H1 (cell line): ENCODE data around the gene PTPA. TPM values are rescaled to one million over a fixed set of nuclear protein-coding genes. Genes with fewer than 3 reads are reported as not detected.

Experiments used
- CTCF ChIA-PET: fragments of 300-600 bp; sonication (Branson Sonifier 250); formaldehyde crosslinking; loops from one replicate; lab custom pipeline; 2021; ENCODE audit not compliant: partially characterized antibody; lab: Charles Lee
- POLR2A ChIA-PET: fragments of 300-600 bp; sonication (Branson Sonifier 250); formaldehyde crosslinking; loops from one replicate; lab custom pipeline; 2021; ENCODE audit warnings: inconsistent platforms; ENCODE audit not compliant: partially characterized antibody; lab: Charles Lee
- DNase-seq, 2 experiments: peaks; one replicate each; pipeline versions ENCODE4 v3.0.0 to v3.0.0-alpha.2; 2010 to 2022; ENCODE audit warnings: low spot score in 2 of 2, low read depth in 1 of 2, mixed read lengths in 1 of 2
- FAIRE-seq: peaks from 2 replicates; lab custom pipeline; 2011; peaks lifted over from hg19 to GRCh38; lab: Jason Lieb, UNC
- H2AFZ ChIP-seq: 2 replicates; pipeline ENCODE4 v1.8.1; 2012; ENCODE audit warnings: low read length, inconsistent platforms
- H2AK5ac ChIP-seq: 2 replicates; pipeline ENCODE4 v1.6.1; 2013; ENCODE audit warnings: low read depth, low read length
- H2BK120ac ChIP-seq: replicated peaks from 2 replicates; pipeline ENCODE3; 2013; ENCODE audit warnings: low read depth, low read length, inconsistent platforms
- H2BK12ac ChIP-seq: 2 replicates; pipeline ENCODE4 v1.6.1; 2013; ENCODE audit warnings: low read depth, low read length
- H2BK15ac ChIP-seq: 2 replicates; pipeline ENCODE4 v1.6.1; 2013; ENCODE audit warnings: low read length
- H2BK20ac ChIP-seq: 2 replicates; pipeline ENCODE4 v1.6.1; 2013; ENCODE audit warnings: low read length
- H2BK5ac ChIP-seq: 2 replicates; pipeline ENCODE4 v1.6.1; 2013; ENCODE audit warnings: low read depth, low read length
- H3K14ac ChIP-seq: 2 replicates; pipeline ENCODE4 v1.6.1; 2013; ENCODE audit warnings: inconsistent platforms; ENCODE audit not compliant: insufficient read length
- H3K18ac ChIP-seq: 2 replicates; pipeline ENCODE4 v1.6.1; 2013; ENCODE audit warnings: low read length; ENCODE audit errors: extremely low read depth
- H3K23ac ChIP-seq: 2 replicates; pipeline ENCODE4 v1.6.1; 2013; ENCODE audit warnings: inconsistent platforms; ENCODE audit not compliant: insufficient read length
- H3K23me2 ChIP-seq: 2 replicates; pipeline ENCODE4 v1.6.1; 2013; ENCODE audit warnings: low read depth, low read length
- H3K27ac ChIP-seq: 2 replicates; pipeline ENCODE4 v1.6.1; 2011; ENCODE audit warnings: low read depth, low read length, inconsistent platforms
- H3K27me3 ChIP-seq, 4 experiments: replicated peaks in 1 of 4; 1 replicate in 1 of 4; 2 replicates in 3 of 4; pipeline versions ENCODE4 v1.6.1 to v1.8.1; 2011 to 2013; ENCODE audit warnings: low read length in 3 of 4, mild to moderate bottlenecking in 3 of 4, inconsistent platforms in 2 of 4, mixed read lengths in 2 of 4, moderate library complexity in 1 of 4; ENCODE audit not compliant: control insufficient read depth in 3 of 4, insufficient read depth in 3 of 4; ENCODE audit errors: extremely low read depth in 1 of 4
- H3K36me3 ChIP-seq, 4 experiments: 2 replicates each; pipeline versions ENCODE4 v1.6.1 to v1.8.1; 2011 to 2013; ENCODE audit warnings: mild to moderate bottlenecking in 4 of 4, low read length in 3 of 4, moderate library complexity in 2 of 4, control low read depth in 1 of 4, inconsistent platforms in 1 of 4; ENCODE audit not compliant: insufficient read depth in 4 of 4, control insufficient read depth in 2 of 4
- H3K4ac ChIP-seq: replicated peaks from 2 replicates; pipeline ENCODE3; 2013; ENCODE audit warnings: low read length, low read depth, mixed read lengths, inconsistent platforms; ENCODE audit not compliant: insufficient read length
- H3K4me1 ChIP-seq, 4 experiments: replicated peaks in 1 of 4; 1 replicate in 1 of 4; 2 replicates in 3 of 4; pipeline versions ENCODE4 v1.6.1 to v1.8.1; 2011 to 2013; ENCODE audit warnings: low read length in 3 of 4, inconsistent platforms in 2 of 4, mixed read lengths in 1 of 4; ENCODE audit not compliant: insufficient read depth in 4 of 4, control insufficient read depth in 3 of 4
- H3K4me2 ChIP-seq, 2 experiments: 2 replicates each; pipeline versions ENCODE4 v1.6.1 to v1.8.1; 2011 to 2013; ENCODE audit warnings: low read depth in 2 of 2, low read length in 2 of 2, control low read depth in 1 of 2, inconsistent platforms in 1 of 2, mild to moderate bottlenecking in 1 of 2; ENCODE audit not compliant: insufficient read depth in 1 of 2
- H3K4me3 ChIP-seq, 4 experiments: fragments of 200-600, 300-600 bp in 1 of 4; sonication (generic), shearing (Covaris generic), sonication (Bioruptor Twin) in 1 of 4; 2 replicates each; pipeline versions ENCODE4 v1.5.1 to v1.8.1; 2011 to 2016; ENCODE audit warnings: low read length in 4 of 4, low read depth in 3 of 4, control low read depth in 2 of 4, inconsistent platforms in 2 of 4, mild to moderate bottlenecking in 2 of 4, mixed read lengths in 1 of 4, moderate library complexity in 1 of 4; ENCODE audit not compliant: insufficient read depth in 2 of 4; ENCODE audit errors: extremely low read depth in 1 of 4
- H3K56ac ChIP-seq: replicated peaks from 2 replicates; pipeline ENCODE3; 2013; ENCODE audit warnings: low read depth, mild to moderate bottlenecking, mixed read lengths, low read length, inconsistent platforms; ENCODE audit not compliant: insufficient read length
- H3K79me1 ChIP-seq: 2 replicates; pipeline ENCODE4 v1.6.1; 2013; ENCODE audit warnings: low read depth, low read length, control low read depth
- H3K79me2 ChIP-seq, 2 experiments: 2 replicates each; pipeline versions ENCODE4 v1.6.1 to v1.8.1; 2012 to 2013; ENCODE audit warnings: low read length in 2 of 2, mild to moderate bottlenecking in 2 of 2, inconsistent platforms in 1 of 2; ENCODE audit not compliant: insufficient read depth in 2 of 2, control insufficient read depth in 1 of 2
- H3K9ac ChIP-seq, 4 experiments: replicated peaks in 1 of 4; 1 replicate in 1 of 4; 2 replicates in 3 of 4; pipeline versions ENCODE4 v1.6.1 to v1.8.1; 2011 to 2013; ENCODE audit warnings: low read depth in 3 of 4, low read length in 3 of 4, control low read depth in 2 of 4, mild to moderate bottlenecking in 2 of 4, moderate library complexity in 2 of 4, inconsistent platforms in 1 of 4; ENCODE audit errors: extremely low read depth in 1 of 4
- H3K9me3 ChIP-seq, 2 experiments: 2 replicates each; pipeline versions ENCODE4 v1.6.1 to v1.8.1; 2012 to 2013; ENCODE audit warnings: mild to moderate bottlenecking in 2 of 2, moderate library complexity in 2 of 2, control low read depth in 1 of 2, inconsistent platforms in 1 of 2, low read depth in 1 of 2, low read length in 1 of 2, mixed read lengths in 1 of 2; ENCODE audit not compliant: insufficient read depth in 2 of 2
- H4K20me1 ChIP-seq, 2 experiments: replicated peaks in 1 of 2; 2 replicates each; pipeline versions ENCODE3 to v1.8.1; 2011 to 2013; ENCODE audit warnings: inconsistent platforms in 2 of 2, low read length in 2 of 2, mild to moderate bottlenecking in 1 of 2; ENCODE audit not compliant: insufficient read depth in 2 of 2, control insufficient read depth in 1 of 2
- H4K5ac ChIP-seq: 2 replicates; pipeline ENCODE4 v1.6.1; 2013; ENCODE audit warnings: low read length, low read depth, mixed read lengths, inconsistent platforms; ENCODE audit not compliant: insufficient read length
- H4K8ac ChIP-seq: 2 replicates; pipeline ENCODE4 v1.8.0; 2013; ENCODE audit warnings: mild to moderate bottlenecking, moderate library complexity, low read length, inconsistent platforms; ENCODE audit not compliant: insufficient read depth; ENCODE audit errors: extremely low read depth
- H4K91ac ChIP-seq: replicated peaks from 2 replicates; pipeline ENCODE3; 2013; ENCODE audit warnings: low read length, mixed read lengths, inconsistent platforms; ENCODE audit not compliant: insufficient read length
- ATF3 ChIP-seq: IDR thresholded peaks from 2 replicates; pipeline ENCODE4 v1.6.1; 2011; ENCODE audit warnings: low read depth, mild to moderate bottlenecking, low read length; ENCODE audit not compliant: insufficient read depth
- BCL11A ChIP-seq, 2 experiments: IDR thresholded peaks; one replicate each; pipeline ENCODE4 v1.6.1; 2011; ENCODE audit warnings: low read depth in 2 of 2, low read length in 2 of 2, mild to moderate bottlenecking in 2 of 2
- CBX8 ChIP-seq: fragments of 300-800, 300-1000 bp; sonication (generic); IDR thresholded peaks from 2 replicates; pipeline ENCODE4 v1.7.1; 2016; ENCODE audit warnings: low read depth, low read length, borderline replicate concordance
- CREB1 ChIP-seq: IDR thresholded peaks from 2 replicates; pipeline ENCODE4 v1.6.1; 2012; ENCODE audit warnings: inconsistent platforms
- CTBP2 ChIP-seq: IDR thresholded peaks from 2 replicates; pipeline ENCODE4 v1.7.0; 2011; ENCODE audit warnings: borderline replicate concordance, mild to moderate bottlenecking, moderate library complexity, mixed read lengths, low read length; ENCODE audit not compliant: insufficient read depth, insufficient read length
- EGR1 ChIP-seq: IDR thresholded peaks from 2 replicates; pipeline ENCODE4 v1.6.1; 2011; ENCODE audit warnings: low read depth, low read length, borderline replicate concordance
- GTF2F1 ChIP-seq: IDR thresholded peaks from 2 replicates; pipeline ENCODE4 v1.6.1; 2012; ENCODE audit warnings: low read depth, low read length, improper control_type of control experiment, borderline replicate concordance
- HDAC6 ChIP-seq: IDR thresholded peaks from one replicate; pipeline ENCODE4 v1.7.1; 2012; ENCODE audit warnings: low read depth, mild to moderate bottlenecking, inconsistent platforms, low read length, moderate library complexity
- MAFK ChIP-seq: IDR thresholded peaks from 2 replicates; pipeline ENCODE4 v1.6.1; 2012; ENCODE audit warnings: low read depth, mild to moderate bottlenecking, improper control_type of control experiment, low read length
- POLR2A ChIP-seq, 2 experiments: IDR thresholded peaks; 1 replicate in 1 of 2; 2 replicates in 1 of 2; pipeline ENCODE4 v1.6.1; 2011; ENCODE audit warnings: low read depth in 2 of 2, low read length in 2 of 2, mild to moderate bottlenecking in 2 of 2; ENCODE audit errors: control extremely low read depth in 1 of 2
- SP2 ChIP-seq: IDR thresholded peaks from 2 replicates; pipeline ENCODE4 v1.6.1; 2012; ENCODE audit warnings: mild to moderate bottlenecking, low read length, inconsistent platforms
- SUZ12 ChIP-seq: fragments of 200-600 bp; sonication (generic); IDR thresholded peaks from 2 replicates; pipeline ENCODE4 v1.6.1; 2012; ENCODE audit warnings: mild to moderate bottlenecking, inconsistent platforms, low read length, moderate library complexity, mixed read lengths
- USF2 ChIP-seq: IDR thresholded peaks from 2 replicates; pipeline ENCODE4 v1.6.1; 2011; ENCODE audit warnings: low read length, improper control_type of control experiment
- WGBS, 2 experiments: shearing (Covaris generic) in 1 of 2; methylation state at CpG; one replicate each; pipeline versions ENCODE4 v1.1.6 to v1.1.7; 2013 to 2015; ENCODE audit warnings: low lambda C conversion rate in 2 of 2, mixed read lengths in 2 of 2, inconsistent platforms in 1 of 2, low coverage in 1 of 2, missing lambda C conversion rate in 1 of 2; ENCODE audit not compliant: insufficient replicate concordance in 2 of 2, insufficient coverage in 1 of 2, insufficient read length in 1 of 2; ENCODE audit errors: extremely low coverage in 1 of 2, missing lambda C conversion rate in 1 of 2; 5-methylcytosine and 5-hydroxymethylcytosine counted together
- polyA plus RNA-seq, 7 experiments: library from polyadenylated mRNA; depleted of rRNA in 3 of 7; stranded (reverse) in 5 of 7; unstranded in 2 of 7; fragments of >200 nt in 5 of 7; fragments of 200-250 nt in 2 of 7; gene quantifications; 1 replicate in 5 of 7; 2 replicates in 1 of 7; 4 replicates in 1 of 7; pipeline versions ENCODE4 v1.2.1 to v1.2.3, GENCODE V29; 2011 to 2013; ENCODE audit warnings: missing spikeins in 2 of 7, mixed read lengths in 2 of 7
- total RNA-seq: library from RNA; stranded (reverse); fragmentation: NEBNext Ultra II Directional; extraction: Animal tissue kit (Norgen Biotek cat#: 25700); gene quantifications from 2 replicates; pipeline ENCODE4 v1.2.1, GENCODE V29; 2021

The PTPA gene
- total and polyA plus RNA-seq, 2 of the 8 experiments (the other 6 are each of a cell fraction or from before 2014, with no cell fraction given) = 114 to 145 TPM

DNA sequence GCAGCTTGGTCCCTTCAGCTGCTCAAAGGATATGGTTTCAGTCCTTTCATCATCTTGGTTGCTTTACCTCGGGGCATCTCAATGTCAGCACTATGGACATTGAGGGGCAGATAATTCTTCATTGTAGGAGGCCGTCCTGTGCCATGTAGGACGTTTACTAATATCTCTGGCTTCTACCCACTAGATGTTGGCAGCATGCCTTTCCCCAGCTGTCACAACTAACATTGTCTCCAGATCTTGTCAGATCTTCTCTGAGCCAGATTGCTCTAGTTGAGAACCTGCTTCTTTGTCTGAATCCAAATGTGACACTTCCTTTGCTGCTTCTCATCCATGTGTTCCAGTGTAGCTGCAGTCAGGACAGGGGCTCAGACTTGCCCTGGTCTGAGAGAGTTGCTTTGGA, 10.3 kb downstream of the PTPA start:
- H3K36me3 ChIP-seq = peaks cover 9 to 41% (median 22%) of the 10 kb centered on the region in 4 experiments; a peak in 5 of 8 replicates
- H3K4me3 ChIP-seq = no peak overlapping the region
- H3K23ac ChIP-seq = no peak overlapping the region
- H2AFZ ChIP-seq = no peak overlapping the region
- no peak overlapping the region for H4K91ac ChIP-seq
- no peak overlapping the region for H3K56ac ChIP-seq
- H3K18ac ChIP-seq = no peak overlapping the region
- no peak overlapping the region for H3K14ac ChIP-seq
- H2BK5ac ChIP-seq = no peak overlapping the region
- no peaks in the 10 kb centered on the region for H3K23me2 ChIP-seq
- no peak overlapping the region for H2BK12ac ChIP-seq
- H2BK20ac ChIP-seq = no peak overlapping the region
- peaks cover 0 to 8% (median 0%) of the 10 kb centered on the region in 4 experiments; a peak in 3 of 7 replicates for H3K4me1 ChIP-seq
- H3K79me1 ChIP-seq = peaks cover 11% of the 10 kb centered on the region; the same call in 1 of the 2 replicates
- H3K9ac ChIP-seq = no peak overlapping the region
- no peak overlapping the region for H3K4ac ChIP-seq
- ChIA-PET POLR2A (interaction anchor here (1.4 to 3.1 kb wide), 2 partner anchors 9 to 19 kb away, joined by 3 to 11 read pairs; partner anchors contain the start of gene PTPA), CTCF (interaction anchor here (1.2 to 1.3 kb wide), 2 partner anchors 10 to 503 kb away, joined by 3 to 5 read pairs; no protein-coding TSS in a partner anchor)
- peaks cover 0 to 4% of the 10 kb centered on the region in 2 experiments for H4K20me1 ChIP-seq
- no peak overlapping the region for H3K4me2 ChIP-seq
- no peak overlapping the region for H4K5ac ChIP-seq
- no peaks in the 10 kb centered on the region for H3K27me3 ChIP-seq
- DNase-seq (no peak), FAIRE-seq (no peak)
- H2BK15ac ChIP-seq = no peak overlapping the region
- no peaks in the 10 kb centered on the region for H3K9me3 ChIP-seq
- H3K79me2 ChIP-seq = peaks cover 3 to 42% of the 10 kb centered on the region in 2 experiments; a peak in 2 of 4 replicates
- H2BK120ac ChIP-seq = no peak overlapping the region
- no peak overlapping the region for H2AK5ac ChIP-seq
- H4K8ac ChIP-seq = no peak overlapping the region
- 93% methylated on average over 3 of the region's 3 CpGs; no CpG with 5 or more reads in 1 of the 2 experiments for WGBS, 2 experiments
- H3K27ac ChIP-seq = no peak overlapping the region
- TF ChIP-seq EGR1 (no peak), MAFK (no peak), CBX8 (no peak), HDAC6 (no peak), POLR2A (IDR thresholded peaks at IDR 0.05; ENCODE audit: control extremely low read depth in 1 of 2, low read depth in 2 of 2, low read length in 2 of 2) (no peak), ATF3 (no peak), CTBP2 (no peak), SP2 (no peak), USF2 (no peak), BCL11A (IDR thresholded peaks at IDR 0.05; ENCODE audit: low read depth in 2 of 2, low read length in 2 of 2) (no peak), GTF2F1 (no peak), CREB1 (no peak), SUZ12 (no peak)
